ENCODE data around the gene C1QL4.
"Not testable (repeated sequence)": the region's sequence is repeated elsewhere in the genome, so short reads cannot be mapped to it uniquely, and the experiment has no call there.

C1QL4 gene

DNA sequence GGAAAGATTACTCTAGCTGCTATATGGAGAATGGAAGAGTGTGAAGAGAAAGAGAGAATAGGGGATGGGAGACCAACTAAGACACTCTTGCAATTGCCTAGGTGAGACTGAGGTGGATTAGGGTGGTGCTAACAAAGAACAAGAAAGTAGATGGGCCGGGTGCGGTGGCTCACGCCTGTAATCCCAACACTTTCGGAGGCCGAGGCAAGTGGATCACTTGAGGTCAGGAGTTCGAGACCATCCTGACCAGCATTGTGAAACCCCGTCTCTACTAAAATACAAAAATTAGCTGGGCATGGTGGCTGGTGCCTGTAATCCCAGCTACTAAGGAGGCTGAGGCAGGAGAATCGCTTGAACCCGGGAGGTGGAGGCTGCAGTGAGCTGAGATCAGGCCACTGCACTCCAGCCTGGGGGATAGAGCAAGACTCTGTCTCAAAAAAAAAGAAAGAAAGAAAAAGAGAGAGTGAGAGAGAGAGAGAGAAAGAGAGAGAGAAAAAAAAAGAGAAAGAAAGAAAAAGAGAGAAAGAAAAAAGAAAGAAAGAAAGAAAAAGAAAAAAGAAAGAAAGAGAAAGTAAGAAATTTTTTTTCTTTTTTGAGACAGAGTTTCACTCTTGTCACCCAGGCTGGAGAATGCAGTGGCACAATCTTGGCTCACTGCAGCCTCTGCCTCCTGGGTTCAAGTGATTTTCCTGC, 16.4 kb downstream of the C1QL4 start:
- H3K4me1 Mint-ChIP-seq (ENCODE audit: low read depth): peaks cover 15% of the 10 kb centered on the region
- not testable (repeated sequence) for H3K27me3 Mint-ChIP-seq (ENCODE audit: low read depth); DNase-seq (ENCODE audit: low spot score); H3K9me3 Mint-ChIP-seq
- peaks cover 14% of the 10 kb centered on the region for H3K36me3 Mint-ChIP-seq (ENCODE audit: low read depth)
- peak overlapping the region; percentile 24 for H3K4me3 Mint-ChIP-seq
- peak overlapping the region; percentile 41 for H3K27ac Mint-ChIP-seq

- H3K4me1 Mint-ChIP-seq (ENCODE audit: low read depth); DNase-seq (ENCODE audit: low spot score); H3K27me3 Mint-ChIP-seq (ENCODE audit: low read depth); H3K36me3 Mint-ChIP-seq (ENCODE audit: low read depth); H3K27ac Mint-ChIP-seq; H3K4me3 Mint-ChIP-seq; H3K9me3 Mint-ChIP-seq: not testable (repeated sequence)
Observed at GRCh38 chr12:49317118-49317517, 19.9 kb downstream of the C1QL4 start.

GRCh38 chr12:49314811-49315210, 22.2 kb downstream of the C1QL4 start:
- H3K4me3 Mint-ChIP-seq: no peak overlapping the region
- no peaks in the 10 kb centered on the region for H3K9me3 Mint-ChIP-seq
- no peak for DNase-seq (ENCODE audit: low spot score)
- no peak overlapping the region for H3K27ac Mint-ChIP-seq
- H3K27me3 Mint-ChIP-seq (ENCODE audit: low read depth): peaks cover 11% of the 10 kb centered on the region
- no peaks in the 10 kb centered on the region for H3K36me3 Mint-ChIP-seq (ENCODE audit: low read depth)
- no peaks in the 10 kb centered on the region for H3K4me1 Mint-ChIP-seq (ENCODE audit: low read depth)

GRCh38 chr12:49310451-49311000, 26.5 kb downstream of the C1QL4 start:
- H3K27ac Mint-ChIP-seq; DNase-seq (ENCODE audit: low spot score); H3K4me3 Mint-ChIP-seq; H3K4me1 Mint-ChIP-seq (ENCODE audit: low read depth); H3K36me3 Mint-ChIP-seq (ENCODE audit: low read depth); H3K9me3 Mint-ChIP-seq: not testable (repeated sequence)
- peaks cover 33% of the 10 kb centered on the region for H3K27me3 Mint-ChIP-seq (ENCODE audit: low read depth)

- no peak for DNase-seq (ENCODE audit: low spot score)
- Mint-ChIP-seq H3K4me1 (ENCODE audit: low read depth) (peaks cover 5% of the 10 kb centered on the region), H3K27ac (no peak overlapping the region), H3K4me3 (no peak overlapping the region), H3K36me3 (ENCODE audit: low read depth) (no peaks in the 10 kb centered on the region), H3K9me3 (no peaks in the 10 kb centered on the region), H3K27me3 (ENCODE audit: low read depth) (peaks cover 35% of the 10 kb centered on the region)
Observed at GRCh38 chr12:49309386-49309785, 27.6 kb downstream of the C1QL4 start.

DNA sequence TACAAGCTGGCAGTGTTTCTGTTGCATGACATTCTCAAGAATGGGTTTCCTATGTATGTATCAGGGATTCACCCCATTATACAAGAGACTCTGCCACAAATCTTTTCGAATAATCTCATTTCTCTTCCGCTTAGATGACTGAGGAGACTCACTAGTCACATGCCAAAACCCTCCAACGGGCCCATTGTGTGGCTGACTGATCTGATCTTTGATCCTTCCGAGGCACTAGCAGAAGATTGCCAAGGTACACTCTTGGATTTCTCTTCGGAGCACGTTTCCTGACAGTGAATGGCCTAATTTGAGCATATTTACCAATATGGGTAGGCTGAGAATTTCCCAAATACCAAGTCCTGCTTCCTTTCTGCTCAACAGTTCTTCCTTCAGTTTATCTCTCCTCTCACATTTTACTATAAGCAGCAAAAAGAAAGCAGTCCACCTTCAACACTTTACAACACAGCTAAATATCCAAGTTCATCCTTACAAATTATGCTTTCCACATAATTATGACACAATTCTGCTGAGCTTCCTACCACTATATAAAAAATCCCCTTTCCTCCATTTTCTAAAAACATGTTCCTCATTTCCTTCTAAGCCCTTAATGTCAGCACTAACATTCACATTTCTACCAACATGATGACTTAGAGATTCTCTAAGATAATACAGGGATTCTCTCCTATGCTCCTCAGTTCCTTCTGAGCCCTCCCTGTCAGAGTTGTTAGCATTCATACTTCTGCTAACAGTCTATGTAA, 31.1 kb downstream of the C1QL4 start:
- Mint-ChIP-seq H3K27me3 (ENCODE audit: low read depth) (peaks cover 34% of the 10 kb centered on the region), H3K4me3 (no peak overlapping the region), H3K9me3 (no peaks in the 10 kb centered on the region), H3K36me3 (ENCODE audit: low read depth) (no peaks in the 10 kb centered on the region), H3K4me1 (ENCODE audit: low read depth) (peaks cover 14% of the 10 kb centered on the region), H3K27ac (no peak overlapping the region)
- no peak for DNase-seq (ENCODE audit: low spot score)

GRCh38 chr12:49304161-49304560, 32.8 kb downstream of the C1QL4 start:
- no peak overlapping the region for H3K27ac Mint-ChIP-seq
- H3K27me3 Mint-ChIP-seq (ENCODE audit: low read depth): peaks cover 22% of the 10 kb centered on the region
- no peak for DNase-seq (ENCODE audit: low spot score)
- no peaks in the 10 kb centered on the region for H3K36me3 Mint-ChIP-seq (ENCODE audit: low read depth)
- H3K4me3 Mint-ChIP-seq: no peak overlapping the region
- no peaks in the 10 kb centered on the region for H3K9me3 Mint-ChIP-seq
- H3K4me1 Mint-ChIP-seq (ENCODE audit: low read depth): peaks cover 15% of the 10 kb centered on the region

DNA sequence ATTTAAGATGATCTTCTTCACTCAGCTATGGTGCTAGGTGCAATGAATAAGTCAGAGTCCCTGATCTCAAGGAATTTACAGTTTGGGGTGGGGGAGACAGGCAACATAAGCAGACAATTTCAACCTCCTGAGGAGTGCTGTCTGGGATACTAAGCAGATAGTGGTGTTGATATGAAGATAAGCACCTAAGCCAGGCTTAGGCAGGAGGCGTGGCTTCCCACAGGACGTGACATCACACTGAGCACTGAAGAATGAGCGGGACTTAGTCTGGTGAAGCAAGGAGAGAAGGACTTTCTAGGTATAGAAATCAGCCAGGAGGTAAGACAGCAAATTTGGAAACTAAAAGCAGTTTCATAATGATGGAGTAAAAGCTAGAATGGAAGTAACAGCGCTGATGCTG, 35.2 kb downstream of the C1QL4 start:
- H3K4me3 Mint-ChIP-seq: peak overlapping the region; percentile 57
- H3K27me3 Mint-ChIP-seq (ENCODE audit: low read depth): peaks cover 23% of the 10 kb centered on the region
- no peaks in the 10 kb centered on the region for H3K9me3 Mint-ChIP-seq
- peaks cover 23% of the 10 kb centered on the region for H3K4me1 Mint-ChIP-seq (ENCODE audit: low read depth)
- H3K27ac Mint-ChIP-seq: peak overlapping the region; percentile 55
- no peaks in the 10 kb centered on the region for H3K36me3 Mint-ChIP-seq (ENCODE audit: low read depth)
- DNase-seq (ENCODE audit: low spot score): peak; percentile 32

DNA sequence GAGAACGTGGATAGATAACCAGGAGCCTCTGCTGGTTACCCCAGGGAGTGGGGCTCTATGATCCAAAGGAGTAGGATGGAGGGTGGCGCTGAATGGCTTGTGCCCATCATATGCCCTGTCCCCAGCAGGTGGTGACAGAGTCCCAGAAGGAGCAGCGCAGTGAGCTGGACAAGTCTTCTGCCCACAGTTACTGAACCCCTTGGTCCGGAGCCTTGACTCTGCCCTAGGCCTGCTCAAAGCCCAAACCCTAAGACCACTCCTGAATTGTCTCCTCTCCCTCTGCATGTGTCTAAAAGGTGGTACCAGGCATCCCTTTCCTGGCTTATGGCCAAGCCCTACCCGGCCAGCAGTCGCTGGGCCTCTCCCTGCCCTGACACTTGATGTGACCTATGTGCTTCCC, 38.8 kb downstream of the C1QL4 start:
- peaks cover 29% of the 10 kb centered on the region for H3K4me1 Mint-ChIP-seq (ENCODE audit: low read depth)
- no peak for DNase-seq (ENCODE audit: low spot score)

GRCh38 chr12:49297695-49298060, 39.3 kb downstream of the C1QL4 start:
- Mint-ChIP-seq H3K36me3 (ENCODE audit: low read depth) (no peaks in the 10 kb centered on the region), H3K27ac (no peak overlapping the region), H3K9me3 (no peaks in the 10 kb centered on the region), H3K4me3 (peak overlapping the region; percentile 69), H3K4me1 (ENCODE audit: low read depth) (peaks cover 29% of the 10 kb centered on the region), H3K27me3 (ENCODE audit: low read depth) (peaks cover 41% of the 10 kb centered on the region)
- no peak for DNase-seq (ENCODE audit: low spot score)

More for the DNA sequence above, 38.8 kb downstream of the C1QL4 start:
- H3K36me3 Mint-ChIP-seq (ENCODE audit: low read depth): no peaks in the 10 kb centered on the region
- H3K4me3 Mint-ChIP-seq: peak overlapping the region; percentile 69
- no peak overlapping the region for H3K27ac Mint-ChIP-seq
- H3K27me3 Mint-ChIP-seq (ENCODE audit: low read depth): peaks cover 42% of the 10 kb centered on the region
- H3K9me3 Mint-ChIP-seq: no peaks in the 10 kb centered on the region

DNA sequence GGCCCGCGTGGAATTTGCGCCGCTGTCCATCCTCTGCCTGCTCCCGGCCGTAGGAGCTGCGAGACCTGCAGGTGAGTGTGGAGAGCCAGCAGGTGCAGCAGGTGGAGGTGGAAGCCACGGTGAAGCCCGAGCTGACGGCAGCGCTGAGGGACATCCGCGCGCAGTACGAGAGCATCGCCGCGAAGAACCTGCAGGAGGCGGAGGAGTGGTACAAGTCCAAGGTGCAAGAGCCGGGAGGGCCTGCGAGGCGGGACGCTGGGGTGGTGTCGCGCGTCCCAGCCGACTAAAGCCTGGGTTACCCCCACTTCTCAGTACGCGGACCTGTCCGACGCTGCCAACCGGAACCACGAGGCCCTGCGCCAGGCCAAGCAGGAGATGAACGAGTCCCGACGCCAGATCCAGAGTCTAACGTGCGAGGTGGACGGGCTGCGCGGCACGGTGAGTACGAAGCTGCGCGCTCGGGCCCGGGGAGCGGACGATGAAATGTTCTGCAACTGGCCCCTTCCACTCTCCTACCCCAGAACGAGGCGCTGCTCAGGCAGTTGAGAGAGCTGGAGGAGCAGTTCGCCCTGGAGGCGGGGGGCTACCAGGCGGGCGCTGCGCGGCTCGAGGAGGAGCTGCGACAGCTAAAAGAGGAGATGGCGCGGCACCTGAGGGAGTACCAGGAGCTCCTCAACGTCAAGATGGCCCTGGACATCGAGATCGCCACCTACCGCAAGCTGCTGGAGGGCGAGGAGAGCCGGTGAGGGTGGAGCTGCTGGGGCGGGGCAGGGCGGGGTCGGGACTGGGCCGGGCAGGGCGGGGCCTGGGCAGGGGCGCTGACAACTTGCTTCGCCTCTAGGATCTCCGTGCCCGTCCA, 39.9 kb downstream of the C1QL4 start:
- Mint-ChIP-seq H3K4me3 (peak overlapping the region; percentile 78), H3K9me3 (no peaks in the 10 kb centered on the region), H3K4me1 (ENCODE audit: low read depth) (peaks cover 29% of the 10 kb centered on the region), H3K36me3 (ENCODE audit: low read depth) (no peaks in the 10 kb centered on the region), H3K27ac (no peak overlapping the region), H3K27me3 (ENCODE audit: low read depth) (peaks cover 42% of the 10 kb centered on the region)
- peak; percentile 38 for DNase-seq (ENCODE audit: low spot score)

- peak; percentile 54 for DNase-seq (ENCODE audit: low spot score)
- Mint-ChIP-seq H3K36me3 (ENCODE audit: low read depth) (no peaks in the 10 kb centered on the region), H3K27me3 (ENCODE audit: low read depth) (peaks cover 46% of the 10 kb centered on the region), H3K4me3 (peak overlapping the region; percentile 78), H3K9me3 (no peaks in the 10 kb centered on the region), H3K27ac (no peak overlapping the region), H3K4me1 (ENCODE audit: low read depth) (peaks cover 23% of the 10 kb centered on the region)
Observed at GRCh38 chr12:49296034-49296835, 40.8 kb downstream of the C1QL4 start.

All from T-helper 2 cell treated with Interferon-gamma antibody and Interleukin-4, amounts not matched to agents 5 μg/mL and 100 μg/mL, for 36 hours (primary cell).